Measurements from ENCODE around the gene MAN2B2.

The MAN2B2 gene

GRCh38 chr4:6644792-6645530, 70.0 kb downstream of the MAN2B2 start:
- Histone ChIP-seq H3K4me2 (ENCODE audit: low read length) (no peak overlapping the region), H3K9me3 (ENCODE audit: insufficient read depth, low read depth, low read length) (peaks cover 2% of the 10 kb centered on the region), H3K4ac (ENCODE audit: low read depth, low read length) (no peak overlapping the region), H3K14ac (ENCODE audit: low read length) (no peak overlapping the region), H2AK5ac (ENCODE audit: low read length) (no peak overlapping the region), H3K27me3 (ENCODE audit: insufficient read depth, low read length) (no peaks in the 10 kb centered on the region), H3K79me1 (ENCODE audit: low read length) (peaks cover 10% of the 10 kb centered on the region), H2AFZ (ENCODE audit: insufficient read depth, low read length, poor library complexity) (no peak overlapping the region), H3K9ac (ENCODE audit: low read length) (no peak overlapping the region), H3K4me1 (ENCODE audit: control insufficient read depth in 1 of 2, insufficient read depth in 2 of 2, low read length in 2 of 2) (peaks cover 3 to 5% of the 10 kb centered on the region in 2 experiments), H3K79me2 (ENCODE audit: control insufficient read depth, insufficient read depth, low read length, poor library complexity) (peaks cover 15% of the 10 kb centered on the region), H4K91ac (ENCODE audit: low read depth, low read length) (no peak overlapping the region), H4K12ac (ENCODE audit: low read depth, low read length) (no peak overlapping the region), H2BK120ac (ENCODE audit: insufficient read depth, low read length, poor library complexity) (no peak overlapping the region), H3K4me3 (ENCODE audit: low read depth, low read length) (no peak overlapping the region), H2BK12ac (ENCODE audit: low read length) (no peak overlapping the region), H3K18ac (ENCODE audit: low read length) (no peak overlapping the region), H3K23ac (ENCODE audit: low read length) (no peak overlapping the region), H3K27ac (ENCODE audit: low read depth, low read length) (no peak overlapping the region), H2BK5ac (ENCODE audit: low read depth, low read length, poor library complexity) (no peak overlapping the region), H3K36me3 (ENCODE audit: control insufficient read depth in 1 of 2, insufficient read depth in 2 of 2, low read length in 2 of 2) (peaks cover 5 to 11% of the 10 kb centered on the region in 2 experiments), H4K8ac (ENCODE audit: low read depth, low read length) (no peak overlapping the region)
- no CpG with 5 or more reads among the region's 5 CpGs for WGBS (ENCODE audit: extremely low coverage, insufficient coverage, insufficient read length)
- DNase-seq: peak in 1 of 2 donors; percentile 60

GRCh38 chr4:6647169-6647568, 72.2 kb downstream of the MAN2B2 start:
- WGBS (ENCODE audit: extremely low coverage, insufficient coverage, insufficient read length): no CpG with 5 or more reads among the region's 5 CpGs
- Histone ChIP-seq H4K8ac (ENCODE audit: low read depth, low read length) (no peak overlapping the region), H3K27ac (ENCODE audit: low read depth, low read length) (no peak overlapping the region), H3K9me3 (ENCODE audit: insufficient read depth, low read depth, low read length) (peaks cover 2% of the 10 kb centered on the region), H3K4me2 (ENCODE audit: low read length) (no peak overlapping the region), H2AFZ (ENCODE audit: insufficient read depth, low read length, poor library complexity) (no peak overlapping the region), H2AK5ac (ENCODE audit: low read length) (no peak overlapping the region), H3K79me1 (ENCODE audit: low read length) (no peaks in the 10 kb centered on the region), H3K14ac (ENCODE audit: low read length) (no peak overlapping the region), H2BK120ac (ENCODE audit: insufficient read depth, low read length, poor library complexity) (no peak overlapping the region), H3K18ac (ENCODE audit: low read length) (no peak overlapping the region), H3K4me1 (ENCODE audit: control insufficient read depth in 1 of 2, insufficient read depth in 2 of 2, low read length in 2 of 2) (no peaks in the 10 kb centered on the region), H3K79me2 (ENCODE audit: control insufficient read depth, insufficient read depth, low read length, poor library complexity) (no peaks in the 10 kb centered on the region), H3K4ac (ENCODE audit: low read depth, low read length) (no peak overlapping the region), H2BK5ac (ENCODE audit: low read depth, low read length, poor library complexity) (no peak overlapping the region), H2BK12ac (ENCODE audit: low read length) (no peak overlapping the region), H3K23ac (ENCODE audit: low read length) (no peak overlapping the region), H3K36me3 (ENCODE audit: control insufficient read depth in 1 of 2, insufficient read depth in 2 of 2, low read length in 2 of 2) (peaks cover 3 to 8% of the 10 kb centered on the region in 2 experiments), H4K12ac (ENCODE audit: low read depth, low read length) (no peak overlapping the region), H3K27me3 (ENCODE audit: insufficient read depth, low read length) (no peaks in the 10 kb centered on the region), H3K9ac (ENCODE audit: low read length) (no peak overlapping the region), H4K91ac (ENCODE audit: low read depth, low read length) (no peak overlapping the region), H3K4me3 (ENCODE audit: low read depth, low read length) (no peak overlapping the region)
- no peak for DNase-seq

- no peaks in the 10 kb centered on the region for H3K79me2 ChIP-seq (ENCODE audit: control insufficient read depth, insufficient read depth, low read length, poor library complexity)
- no CpG with 5 or more reads among the region's 6 CpGs for WGBS (ENCODE audit: extremely low coverage, insufficient coverage, insufficient read length)
- H2BK12ac ChIP-seq (ENCODE audit: low read length): no peak overlapping the region
- H3K27ac ChIP-seq (ENCODE audit: low read depth, low read length): no peak overlapping the region
- H3K27me3 ChIP-seq (ENCODE audit: insufficient read depth, low read length): no peaks in the 10 kb centered on the region
- H3K4me2 ChIP-seq (ENCODE audit: low read length): no peak overlapping the region
- H3K4me3 ChIP-seq (ENCODE audit: low read depth, low read length): no peak overlapping the region
- H2AK5ac ChIP-seq (ENCODE audit: low read length): no peak overlapping the region
- no peak for DNase-seq
- H2AFZ ChIP-seq (ENCODE audit: insufficient read depth, low read length, poor library complexity): no peak overlapping the region
- H4K12ac ChIP-seq (ENCODE audit: low read depth, low read length): no peak overlapping the region
- no peak overlapping the region for H3K9ac ChIP-seq (ENCODE audit: low read length)
- no peak overlapping the region for H3K23ac ChIP-seq (ENCODE audit: low read length)
- H4K91ac ChIP-seq (ENCODE audit: low read depth, low read length): no peak overlapping the region
- H3K4ac ChIP-seq (ENCODE audit: low read depth, low read length): no peak overlapping the region
- H3K9me3 ChIP-seq (ENCODE audit: insufficient read depth, low read depth, low read length): peaks cover 2% of the 10 kb centered on the region
- no peak overlapping the region for H2BK120ac ChIP-seq (ENCODE audit: insufficient read depth, low read length, poor library complexity)
- no peak overlapping the region for H2BK5ac ChIP-seq (ENCODE audit: low read depth, low read length, poor library complexity)
- H3K14ac ChIP-seq (ENCODE audit: low read length): no peak overlapping the region
- H3K79me1 ChIP-seq (ENCODE audit: low read length): no peaks in the 10 kb centered on the region
- H3K18ac ChIP-seq (ENCODE audit: low read length): no peak overlapping the region
- peaks cover 3 to 6% of the 10 kb centered on the region in 2 experiments for H3K36me3 ChIP-seq (ENCODE audit: control insufficient read depth in 1 of 2, insufficient read depth in 2 of 2, low read length in 2 of 2)
- no peak overlapping the region for H4K8ac ChIP-seq (ENCODE audit: low read depth, low read length)
- H3K4me1 ChIP-seq (ENCODE audit: control insufficient read depth in 1 of 2, insufficient read depth in 2 of 2, low read length in 2 of 2): no peaks in the 10 kb centered on the region
These were observed 72.7 kb downstream of the MAN2B2 start for GRCh38 chr4:6647582-6648230.

- no peak overlapping the region for H4K12ac ChIP-seq (ENCODE audit: low read depth, low read length)
- H4K8ac ChIP-seq (ENCODE audit: low read depth, low read length): no peak overlapping the region
- no peak overlapping the region for H3K9ac ChIP-seq (ENCODE audit: low read length)
- H3K79me1 ChIP-seq (ENCODE audit: low read length): no peaks in the 10 kb centered on the region
- H2AK5ac ChIP-seq (ENCODE audit: low read length): no peak overlapping the region
- H2BK12ac ChIP-seq (ENCODE audit: low read length): no peak overlapping the region
- H3K27ac ChIP-seq (ENCODE audit: low read depth, low read length): no peak overlapping the region
- no peak overlapping the region for H2BK120ac ChIP-seq (ENCODE audit: insufficient read depth, low read length, poor library complexity)
- no peak overlapping the region for H3K4me2 ChIP-seq (ENCODE audit: low read length)
- no peak overlapping the region for H2AFZ ChIP-seq (ENCODE audit: insufficient read depth, low read length, poor library complexity)
- H3K4me1 ChIP-seq (ENCODE audit: control insufficient read depth in 1 of 2, insufficient read depth in 2 of 2, low read length in 2 of 2): no peaks in the 10 kb centered on the region
- H4K91ac ChIP-seq (ENCODE audit: low read depth, low read length): no peak overlapping the region
- H3K23ac ChIP-seq (ENCODE audit: low read length): no peak overlapping the region
- no peak overlapping the region for H2BK5ac ChIP-seq (ENCODE audit: low read depth, low read length, poor library complexity)
- no peak overlapping the region for H3K14ac ChIP-seq (ENCODE audit: low read length)
- no peaks in the 10 kb centered on the region for H3K27me3 ChIP-seq (ENCODE audit: insufficient read depth, low read length)
- DNase-seq: peak in 1 of 2 donors; percentile 38
- no peak overlapping the region for H3K4me3 ChIP-seq (ENCODE audit: low read depth, low read length)
- no peaks in the 10 kb centered on the region for H3K79me2 ChIP-seq (ENCODE audit: control insufficient read depth, insufficient read depth, low read length, poor library complexity)
- no peak overlapping the region for H3K18ac ChIP-seq (ENCODE audit: low read length)
- H3K36me3 ChIP-seq (ENCODE audit: control insufficient read depth in 1 of 2, insufficient read depth in 2 of 2, low read length in 2 of 2): no peaks in the 10 kb centered on the region
- WGBS (ENCODE audit: extremely low coverage, insufficient coverage, insufficient read length): no CpG with 5 or more reads among the region's 8 CpGs
- H3K4ac ChIP-seq (ENCODE audit: low read depth, low read length): no peak overlapping the region
- H3K9me3 ChIP-seq (ENCODE audit: insufficient read depth, low read depth, low read length): peaks cover 2% of the 10 kb centered on the region
These were observed 74.2 kb downstream of the MAN2B2 start for GRCh38 chr4:6649216-6649615.
